ENCODE measurements around the gene HLA-F.

HLA-F gene

GRCh38 chr6:29744621-29745020, 21.4 kb downstream of the HLA-F start:
- no peak for DNase-seq

- no peak for DNase-seq
Measured at GRCh38 chr6:29745386-29745785, 22.2 kb downstream of the HLA-F start.

GRCh38 chr6:29745855-29746449, 22.7 kb downstream of the HLA-F start:
- DNase-seq = no peak

- no peak for DNase-seq
Measured at GRCh38 chr6:29746846-29747687, 23.8 kb downstream of the HLA-F start.

GRCh38 chr6:29747688-29748250, 24.5 kb downstream of the HLA-F start:
- no peak for DNase-seq

GRCh38 chr6:29748391-29749307, 25.4 kb downstream of the HLA-F start:
- peak; percentile 82 for DNase-seq

GRCh38 chr6:29749308-29749662, 26.1 kb downstream of the HLA-F start:
- DNase-seq = no peak

GRCh38 chr6:29749668-29750067, 26.4 kb downstream of the HLA-F start:
- no peak for DNase-seq

GRCh38 chr6:29750709-29751108, 27.5 kb downstream of the HLA-F start:
- no peak for DNase-seq

- DNase-seq = no peak
Measured at GRCh38 chr6:29751480-29751879, 28.2 kb downstream of the HLA-F start.

- peak; percentile 79 for DNase-seq
Measured at GRCh38 chr6:29752451-29753308, 29.4 kb downstream of the HLA-F start.

GRCh38 chr6:29753309-29753644, 30.0 kb downstream of the HLA-F start:
- no peak for DNase-seq

GRCh38 chr6:29755295-29755871, 32.1 kb downstream of the HLA-F start:
- no peak for DNase-seq

- DNase-seq = no peak
Measured at GRCh38 chr6:29757282-29757681, 34.0 kb downstream of the HLA-F start.

GRCh38 chr6:29757701-29758293, 34.6 kb downstream of the HLA-F start:
- no peak for DNase-seq

GRCh38 chr6:29758761-29759160, 35.5 kb downstream of the HLA-F start:
- DNase-seq = no peak

- no peak for DNase-seq
Measured at GRCh38 chr6:29759457-29759856, 36.2 kb downstream of the HLA-F start.

- no peak for DNase-seq
Measured at GRCh38 chr6:29760328-29760727, 37.1 kb downstream of the HLA-F start.

GRCh38 chr6:29762051-29762450, 38.8 kb downstream of the HLA-F start:
- DNase-seq = no peak

- DNase-seq = no peak
Measured at GRCh38 chr6:29762781-29763214, 39.6 kb downstream of the HLA-F start.

Data from effector CD4-positive, alpha-beta T cell (primary cell).